Stimulated activated CD4-positive, alpha-beta T cell treated with anti-CD3 and anti-CD28 coated beads, TNF-alpha, amount 100 ng/mL, for 1 hour (primary cell): ENCODE results near the gene RAB1B.
"Not testable (repeated sequence)": the region's sequence is repeated elsewhere in the genome, so short reads cannot be mapped to it uniquely, and the experiment has no call there.

Experiments
- DNase-seq, 3 donors: peaks; one replicate each; pipeline ENCODE4 v3.0.0-alpha.2; 2020; ENCODE audit warnings: low read depth in 3 of 3, low spot score in 1 of 3

RAB1B gene

GRCh38 chr11:66239511-66239910 is 28.9 kb upstream of the RAB1B start:
- no peak for DNase-seq

DNA sequence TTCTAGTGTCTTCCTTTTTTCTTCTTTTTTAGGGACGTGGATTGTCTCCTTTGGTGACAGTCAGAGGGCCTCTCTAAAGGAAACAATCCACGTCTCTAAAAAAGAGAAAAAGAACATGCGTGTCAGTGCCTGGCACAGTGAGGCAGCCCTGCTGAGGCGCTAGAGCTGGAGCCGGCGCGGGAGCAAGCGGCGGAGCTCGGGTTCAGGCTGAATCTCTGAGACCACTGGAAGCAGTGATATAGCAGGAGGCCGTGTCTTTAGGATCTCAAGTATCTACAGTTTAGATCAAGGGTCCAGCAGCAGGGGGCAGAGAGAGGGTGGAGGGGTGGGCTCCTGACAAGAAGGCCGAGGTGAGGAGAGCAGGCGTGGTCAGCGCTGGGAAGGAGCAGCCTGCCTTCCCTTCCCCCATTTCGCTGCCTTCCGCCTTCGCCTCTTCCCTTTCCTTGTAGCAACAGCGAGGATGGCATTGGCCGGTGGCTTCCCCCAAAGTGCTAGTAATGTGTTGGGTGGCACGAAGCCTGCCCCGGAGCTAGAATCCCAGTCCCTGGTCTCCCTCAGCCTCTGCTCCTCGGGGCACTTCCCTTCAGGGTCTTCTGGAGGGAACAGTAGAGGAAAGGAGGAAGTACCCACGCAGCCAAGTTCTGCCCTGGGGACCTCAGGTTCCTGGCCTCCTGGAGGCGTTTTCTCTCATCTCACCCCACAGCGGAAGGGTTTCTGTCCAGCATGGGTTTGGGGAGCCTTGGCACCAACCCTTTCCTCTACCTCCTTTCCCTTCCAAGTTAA is 28.2 kb upstream of the RAB1B start:
- DNase-seq: no peak

- no peak for DNase-seq
Observed at GRCh38 chr11:66240781-66241136, 27.7 kb upstream of the RAB1B start.

GRCh38 chr11:66242095-66242765 is 26.2 kb upstream of the RAB1B start:
- DNase-seq: no peak

- DNase-seq: no peak
Observed at GRCh38 chr11:66243782-66244535, 24.5 kb upstream of the RAB1B start.

- no peak for DNase-seq
Observed at GRCh38 chr11:66247295-66247694, 21.1 kb upstream of the RAB1B start.

GRCh38 chr11:66247801-66248200 is 20.6 kb upstream of the RAB1B start:
- no peak for DNase-seq

GRCh38 chr11:66248903-66249302 is 19.5 kb upstream of the RAB1B start:
- no peak for DNase-seq

GRCh38 chr11:66251809-66252208 is 16.6 kb upstream of the RAB1B start:
- DNase-seq: no peak

DNA sequence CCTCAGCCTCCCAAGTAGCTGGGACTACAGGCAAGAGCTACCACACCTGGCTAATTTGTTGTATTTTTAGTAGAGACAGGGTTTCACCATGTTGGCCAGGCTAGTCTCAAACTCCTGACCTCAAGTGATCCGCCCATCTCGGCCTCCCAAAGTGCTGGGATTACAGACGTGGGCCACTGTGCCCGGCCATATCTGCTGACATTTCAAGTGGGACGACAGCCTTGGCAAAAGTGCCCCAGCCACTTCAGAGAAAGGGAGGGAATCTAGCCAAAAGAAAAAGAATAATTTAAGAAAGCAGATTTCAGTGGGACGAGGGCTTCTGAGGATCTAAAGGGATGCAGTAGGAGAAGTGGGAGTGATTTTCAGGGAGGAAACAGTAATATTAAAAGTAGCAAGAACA is 15.4 kb upstream of the RAB1B start:
- not testable (repeated sequence) for DNase-seq

GRCh38 chr11:66258473-66258893 is 10.0 kb upstream of the RAB1B start:
- DNase-seq: no peak

DNA sequence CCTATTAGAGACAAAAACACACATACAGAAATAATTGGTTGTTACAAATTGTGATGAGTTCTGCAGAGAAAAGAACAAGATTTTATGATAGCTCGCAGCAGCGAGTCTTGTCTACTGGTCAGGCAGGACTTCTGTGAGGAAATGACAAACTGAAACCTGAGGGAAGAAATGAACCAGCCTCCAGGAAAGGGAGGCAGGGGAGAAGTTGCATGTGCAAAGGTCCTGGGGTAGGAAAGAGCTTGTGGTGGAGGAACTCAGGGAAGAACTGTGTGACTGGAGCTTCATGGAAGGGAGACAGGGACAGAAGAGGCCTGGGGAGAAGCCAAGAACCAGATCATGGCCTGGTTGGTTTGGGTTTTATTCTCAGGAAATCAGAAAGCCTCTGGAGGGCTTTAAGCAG is 9.2 kb upstream of the RAB1B start:
- DNase-seq: no peak

DNA sequence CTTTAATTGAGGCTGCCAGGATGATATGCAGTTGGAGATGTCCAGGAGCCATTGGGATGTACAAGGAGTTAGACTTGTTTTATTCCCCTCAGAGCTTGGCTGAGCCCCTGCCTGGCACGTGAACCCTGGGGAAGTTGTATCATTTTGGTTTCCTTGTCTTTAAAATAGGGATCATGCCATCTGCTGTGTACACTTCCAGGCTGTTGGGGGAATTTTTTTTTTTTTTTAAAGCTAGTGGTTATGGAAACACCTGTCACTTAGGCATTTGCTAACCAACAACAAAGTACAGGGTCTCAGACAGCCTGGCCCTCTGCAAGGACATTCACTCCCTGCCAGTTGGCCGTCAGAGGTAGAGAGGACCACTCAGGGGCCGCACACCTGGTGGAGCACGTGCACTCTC is 8.5 kb upstream of the RAB1B start:
- DNase-seq: no peak

DNA sequence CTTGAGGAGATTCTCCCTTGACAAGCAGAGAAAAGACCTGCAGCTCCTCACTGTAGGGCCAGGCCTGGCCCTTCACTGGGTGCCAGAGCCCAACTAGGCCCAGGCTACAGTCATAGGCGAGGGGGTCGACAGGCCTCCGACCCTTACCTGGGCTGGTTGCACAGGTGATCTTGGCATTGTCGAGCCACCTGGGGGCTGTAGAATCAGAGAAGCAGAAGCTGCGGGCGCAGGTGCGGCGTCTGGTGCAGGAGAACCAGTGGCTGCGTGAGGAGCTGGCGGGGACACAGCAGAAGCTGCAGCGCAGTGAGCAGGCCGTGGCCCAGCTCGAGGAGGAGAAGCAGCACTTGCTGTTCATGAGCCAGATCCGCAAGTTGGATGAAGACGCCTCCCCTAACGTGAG is 6.9 kb upstream of the RAB1B start:
- DNase-seq: no peak

DNA sequence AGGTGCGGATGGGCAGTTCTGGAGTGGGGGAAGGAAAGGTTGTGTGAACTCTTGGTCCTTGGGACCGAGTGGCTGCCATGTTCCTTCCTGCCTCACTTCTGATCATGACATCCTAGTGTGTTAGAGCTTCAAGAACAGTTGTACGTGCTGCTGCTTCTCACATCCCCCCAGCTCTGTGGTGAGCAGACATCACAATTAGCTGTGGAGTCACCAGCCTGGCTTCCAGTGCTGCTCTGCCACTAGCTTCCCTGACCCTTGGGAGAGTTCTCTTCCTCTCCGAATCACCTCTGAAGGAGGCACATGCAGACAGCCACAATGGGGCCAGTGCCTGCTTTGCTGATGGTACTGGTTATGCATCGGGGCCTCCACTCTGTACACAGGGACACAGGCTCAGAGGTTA is 6.2 kb upstream of the RAB1B start:
- no peak for DNase-seq

DNA sequence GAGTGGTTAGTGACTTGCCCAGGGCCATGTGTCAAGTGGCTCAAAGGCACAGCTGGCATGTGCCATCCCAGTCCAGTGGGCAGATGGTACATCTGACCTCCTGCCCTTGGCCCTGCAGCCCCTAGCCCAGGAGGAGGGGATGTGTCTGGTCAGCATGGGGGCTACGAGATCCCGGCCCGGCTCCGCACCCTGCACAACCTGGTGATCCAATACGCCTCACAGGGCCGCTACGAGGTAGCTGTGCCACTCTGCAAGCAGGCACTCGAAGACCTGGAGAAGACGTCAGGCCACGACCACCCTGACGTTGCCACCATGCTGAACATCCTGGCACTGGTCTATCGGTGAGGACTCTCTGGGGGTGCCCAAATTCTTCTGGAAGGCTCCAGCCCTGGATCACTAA is 5.7 kb upstream of the RAB1B start:
- DNase-seq: no peak

DNA sequence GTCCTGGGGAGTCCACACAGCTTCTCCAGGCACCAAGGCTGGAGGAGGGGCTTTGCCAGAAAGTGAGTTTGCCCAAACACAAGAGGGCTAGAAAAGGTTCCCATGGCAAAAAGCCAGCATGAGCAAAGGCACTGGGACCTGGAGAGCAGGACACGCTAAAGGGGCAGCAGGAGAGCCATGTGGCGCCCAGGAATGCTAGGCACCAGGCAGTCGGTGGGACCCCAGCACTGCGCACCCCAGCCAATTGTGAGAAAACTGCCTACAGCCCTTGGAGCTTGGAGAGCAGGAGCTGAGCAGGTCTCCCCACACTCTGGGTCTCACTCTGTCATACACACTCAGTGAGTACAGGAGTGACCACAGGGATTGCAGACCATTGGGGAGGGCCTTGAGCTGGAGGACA is 5.2 kb upstream of the RAB1B start:
- DNase-seq: no peak

- DNase-seq: no peak
Observed at GRCh38 chr11:66263785-66264184, 4.7 kb upstream of the RAB1B start.

- DNase-seq: no peak
Observed at GRCh38 chr11:66264383-66264782, 4.1 kb upstream of the RAB1B start.

GRCh38 chr11:66264914-66265313 is 3.5 kb upstream of the RAB1B start:
- no peak for DNase-seq

GRCh38 chr11:66265531-66266377 is 2.7 kb upstream of the RAB1B start:
- no peak for DNase-seq
